Stimulated activated CD4-positive, alpha-beta T cell treated with anti-CD3 and anti-CD28 coated beads, Interleukin-4, amount 100 ng/mL, for 4 hours (primary cell): Measurements from ENCODE around the gene LRRC55.

Experiments
- DNase-seq, 2 experiments: peaks; one replicate each; pipeline ENCODE4 v3.0.0-alpha.2; 2020

LRRC55 gene, protein sequence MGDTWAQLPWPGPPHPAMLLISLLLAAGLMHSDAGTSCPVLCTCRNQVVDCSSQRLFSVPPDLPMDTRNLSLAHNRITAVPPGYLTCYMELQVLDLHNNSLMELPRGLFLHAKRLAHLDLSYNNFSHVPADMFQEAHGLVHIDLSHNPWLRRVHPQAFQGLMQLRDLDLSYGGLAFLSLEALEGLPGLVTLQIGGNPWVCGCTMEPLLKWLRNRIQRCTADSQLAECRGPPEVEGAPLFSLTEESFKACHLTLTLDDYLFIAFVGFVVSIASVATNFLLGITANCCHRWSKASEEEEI

DNA sequence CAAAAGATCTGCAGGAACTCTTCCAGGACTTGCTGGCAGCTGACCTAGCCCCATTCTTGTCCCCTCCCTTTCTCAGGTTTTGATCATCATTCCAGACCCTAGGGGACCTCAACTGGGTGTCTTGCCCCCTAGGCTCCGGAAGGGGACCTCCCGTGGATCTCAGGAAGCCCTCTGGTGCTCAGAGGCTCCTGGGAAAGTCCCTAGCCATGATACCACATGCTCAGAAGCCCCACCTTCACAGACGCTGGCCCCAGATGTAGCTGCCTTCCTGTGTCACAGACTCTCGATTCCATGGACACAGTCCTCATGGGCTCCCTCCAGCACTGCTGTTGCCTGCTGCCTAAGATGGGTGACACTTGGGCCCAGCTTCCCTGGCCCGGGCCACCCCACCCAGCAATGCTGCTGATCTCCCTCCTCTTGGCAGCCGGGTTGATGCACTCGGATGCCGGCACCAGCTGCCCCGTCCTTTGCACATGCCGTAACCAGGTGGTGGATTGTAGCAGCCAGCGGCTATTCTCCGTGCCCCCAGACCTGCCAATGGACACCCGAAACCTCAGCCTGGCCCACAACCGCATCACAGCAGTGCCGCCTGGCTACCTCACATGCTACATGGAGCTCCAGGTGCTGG is at the start of gene LRRC55:
LRRC55 (plus strand) TSS at position 276 of the 628 bp plus-strand sequence; CDS start at position 346, 70 bp downstream.
- no peak for DNase-seq

DNA sequence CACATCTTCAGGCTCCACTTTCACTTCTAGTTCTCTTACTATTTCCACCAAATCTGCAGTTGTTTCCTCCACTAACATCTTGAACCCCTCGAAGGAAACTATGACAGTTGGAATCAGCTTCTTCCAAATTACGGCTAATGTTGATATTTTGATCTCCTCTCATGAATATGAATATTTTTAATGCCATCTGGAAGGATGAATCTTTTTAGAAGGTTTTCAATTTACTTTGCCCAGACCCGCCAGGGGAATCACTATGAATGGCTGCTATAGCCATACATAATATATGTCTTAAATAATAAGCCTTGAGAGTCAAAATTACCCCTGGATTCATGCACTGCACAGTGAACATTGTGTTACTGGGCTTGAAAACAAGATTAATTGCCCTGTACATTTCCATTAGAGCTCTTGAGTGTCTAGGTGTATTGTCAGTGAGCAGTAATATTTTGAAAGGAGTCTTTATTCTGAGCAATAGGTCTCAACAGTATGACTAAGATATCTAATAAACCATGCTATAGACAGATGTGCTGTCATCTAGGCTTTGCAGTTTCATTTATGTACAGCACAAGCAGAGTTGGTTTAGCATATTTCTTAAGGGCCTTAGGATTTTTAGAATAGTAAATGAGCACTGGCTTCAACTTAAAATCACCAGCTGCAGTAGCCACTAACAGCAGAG is 48.3 kb upstream of the LRRC55 start:
- no peak for DNase-seq

DNA sequence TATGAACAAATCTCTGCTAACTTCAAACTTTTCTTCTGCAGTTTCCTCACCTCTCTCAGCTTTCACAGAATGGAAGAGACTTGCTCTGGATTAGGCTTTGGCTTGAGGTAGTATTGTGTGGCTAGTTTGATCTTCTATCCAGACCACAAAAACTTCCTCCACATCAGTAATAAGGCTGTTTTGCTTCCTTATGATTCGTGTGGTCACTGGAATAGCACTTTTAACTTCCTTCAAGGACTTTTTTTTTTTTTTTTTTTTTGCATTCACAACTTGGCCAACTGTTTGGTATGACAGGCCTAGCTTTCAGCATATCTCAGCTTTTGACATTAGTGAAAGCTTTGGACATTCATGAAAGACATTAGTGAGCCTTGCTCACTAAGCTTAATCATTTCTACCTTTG is 47.5 kb upstream of the LRRC55 start:
- no peak for DNase-seq

DNA sequence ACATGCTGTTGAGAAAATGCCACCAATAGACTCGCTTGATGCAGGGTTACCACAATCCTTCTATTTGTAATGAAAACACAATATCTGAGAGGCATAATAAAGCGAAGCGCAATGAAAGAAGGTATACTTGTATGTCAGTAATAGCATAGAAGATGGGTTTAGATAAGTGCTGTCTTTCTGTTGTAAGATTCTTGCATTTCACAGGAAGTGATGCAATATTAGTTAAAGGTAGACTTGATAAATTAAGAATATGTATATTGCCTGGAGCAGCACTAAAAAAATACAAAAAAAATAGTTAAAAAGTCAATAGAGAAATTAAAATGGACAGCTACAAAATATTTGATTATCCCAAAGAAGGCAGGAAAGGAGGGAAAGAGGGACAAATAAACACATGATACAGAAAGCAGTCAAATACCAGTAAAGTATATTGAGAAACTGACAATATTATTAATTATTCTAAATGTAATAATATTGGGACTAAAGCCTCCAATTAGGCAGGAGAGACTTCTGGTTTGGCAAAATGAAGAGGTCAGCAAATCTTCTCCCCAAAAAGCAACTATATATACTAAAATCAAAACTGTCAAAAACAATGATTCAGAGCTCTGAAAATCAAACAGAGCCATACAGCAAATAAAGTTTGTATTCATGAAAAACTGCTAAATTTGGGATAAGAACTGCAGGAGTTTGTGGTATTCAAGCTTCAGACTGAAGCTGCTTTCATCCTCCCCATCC is 46.6 kb upstream of the LRRC55 start:
- no peak for DNase-seq

DNA sequence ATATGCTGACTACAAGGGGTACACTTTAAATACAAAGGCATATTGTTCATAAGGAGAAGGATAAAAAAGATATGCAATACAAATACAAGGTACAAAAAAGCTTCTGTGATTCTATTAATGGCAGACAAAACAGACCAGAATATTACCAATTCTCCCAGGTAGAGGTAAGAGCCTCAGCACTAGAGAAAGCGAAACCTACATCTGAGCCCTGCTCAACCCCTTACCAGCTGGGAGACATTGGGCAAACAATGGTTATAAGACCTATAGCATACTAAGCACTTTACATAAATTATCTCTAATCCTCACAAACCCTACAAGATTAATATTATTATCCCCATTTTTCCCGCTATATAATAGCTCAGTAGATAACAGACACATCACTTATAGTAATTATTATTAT is 41.2 kb upstream of the LRRC55 start:
- DNase-seq = no peak

DNA sequence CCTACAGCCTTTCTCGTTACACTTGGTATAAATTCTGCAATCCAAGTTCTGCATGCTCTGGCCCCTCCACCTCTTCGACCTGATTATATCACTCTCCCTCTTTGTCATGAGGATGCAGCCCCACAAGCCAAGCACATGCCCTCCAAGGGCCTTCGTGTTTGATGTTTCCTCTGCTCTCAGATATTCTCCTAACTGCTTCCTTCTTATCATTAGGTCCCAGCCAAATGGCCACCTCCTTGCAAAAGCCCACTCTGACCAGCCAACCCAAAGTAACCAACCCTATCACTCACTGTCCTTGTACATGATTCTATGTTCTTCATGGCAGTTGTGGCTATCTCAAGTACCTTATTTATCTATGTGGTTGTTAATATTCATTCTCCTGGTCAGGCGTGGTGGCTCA is 38.3 kb upstream of the LRRC55 start:
- DNase-seq = no peak

DNA sequence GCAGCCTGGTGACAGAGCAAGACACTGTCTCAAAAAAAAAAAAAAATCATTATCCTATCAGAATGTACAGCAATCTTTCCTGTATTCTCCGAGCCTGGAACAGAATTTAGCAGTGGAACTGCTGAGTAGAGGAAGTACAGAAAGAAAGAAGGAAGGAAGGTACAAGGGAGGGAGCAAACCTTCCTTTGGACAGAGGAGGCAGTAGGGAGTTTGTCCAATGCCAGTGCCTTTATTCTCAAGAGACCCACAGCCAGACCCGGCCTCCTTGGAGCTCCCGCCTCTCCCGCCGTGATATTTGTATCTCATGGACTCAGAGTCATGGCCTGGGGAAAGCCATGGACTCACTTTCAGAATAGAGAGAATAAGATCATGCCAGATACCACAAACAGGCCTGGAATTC is 37.7 kb upstream of the LRRC55 start:
- no peak for DNase-seq

DNA sequence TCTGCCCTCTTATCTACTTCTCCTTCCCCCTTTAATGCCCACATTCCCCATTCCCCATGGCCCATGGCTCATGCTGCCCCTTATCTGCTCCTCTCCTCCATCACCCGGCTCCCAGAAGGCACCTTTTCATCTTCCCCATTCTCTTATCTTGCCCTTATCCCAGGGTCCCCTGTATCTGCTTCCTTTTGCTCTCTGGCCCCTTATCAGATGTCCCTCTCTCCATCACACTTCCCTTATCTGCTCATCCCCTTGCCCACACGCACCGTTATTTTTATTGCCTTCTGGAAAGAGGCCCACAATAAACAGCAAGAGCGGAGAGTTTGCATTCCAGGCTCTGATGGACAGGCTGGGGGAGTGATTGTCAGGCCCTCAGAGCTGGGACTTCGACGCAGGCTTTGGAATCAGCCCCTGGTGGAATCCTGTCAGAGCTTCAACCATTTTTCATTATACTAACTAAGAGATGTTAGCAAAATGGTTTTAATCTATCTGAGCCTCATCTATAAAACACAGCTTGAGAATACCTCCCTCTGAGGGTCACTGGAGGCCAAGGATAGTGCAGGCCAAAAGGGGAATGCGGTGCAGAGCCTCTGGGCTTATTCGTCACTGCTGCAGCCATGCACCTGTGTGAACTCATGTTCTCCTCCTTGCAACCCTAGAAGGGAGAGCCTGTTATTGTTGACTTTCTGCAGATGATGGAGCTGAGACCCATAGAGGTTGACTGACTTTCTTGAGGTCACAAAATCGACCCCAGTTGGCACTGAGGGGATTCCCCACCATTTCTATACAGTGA is 37.0 kb upstream of the LRRC55 start:
- DNase-seq = no peak

DNA sequence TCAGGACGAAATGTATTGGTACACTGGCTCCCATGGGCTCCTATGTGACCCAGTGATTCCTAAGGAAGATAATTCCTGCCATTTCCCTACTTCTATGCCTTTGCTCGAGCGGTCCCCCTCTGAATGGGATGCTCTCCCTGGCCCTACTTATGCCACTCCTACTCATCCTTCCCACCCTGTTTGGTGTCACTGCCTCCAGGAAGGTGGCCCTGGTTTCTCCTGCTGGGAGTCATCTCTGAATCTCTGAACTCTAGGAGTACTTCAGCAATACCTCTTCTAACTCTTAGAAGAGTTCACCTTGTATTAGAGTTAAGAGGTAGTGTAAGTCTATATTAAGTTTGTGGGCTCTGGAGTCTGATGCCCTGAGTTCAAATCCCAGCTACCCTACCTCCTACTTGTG is 35.5 kb upstream of the LRRC55 start:
- no peak for DNase-seq

DNA sequence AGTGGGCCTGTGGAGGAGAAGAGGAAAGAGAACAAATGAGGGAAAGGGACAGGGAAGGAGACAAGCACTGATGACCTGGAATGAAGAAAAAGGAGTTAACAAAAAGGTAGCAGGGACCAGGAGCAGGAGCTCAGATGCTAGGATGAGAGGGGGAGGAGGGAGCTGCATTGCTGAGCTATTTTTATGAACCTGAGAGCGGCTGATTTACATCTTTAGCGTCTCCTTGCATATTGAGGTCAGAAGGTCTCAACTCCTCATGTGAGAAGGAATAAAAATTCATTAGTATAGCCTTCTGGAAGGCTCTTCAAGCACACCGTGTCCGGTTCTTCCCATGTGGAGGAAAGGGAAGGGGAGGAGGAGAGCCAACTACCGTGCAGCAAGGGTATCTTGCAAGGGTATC is 33.1 kb upstream of the LRRC55 start:
- no peak for DNase-seq

DNA sequence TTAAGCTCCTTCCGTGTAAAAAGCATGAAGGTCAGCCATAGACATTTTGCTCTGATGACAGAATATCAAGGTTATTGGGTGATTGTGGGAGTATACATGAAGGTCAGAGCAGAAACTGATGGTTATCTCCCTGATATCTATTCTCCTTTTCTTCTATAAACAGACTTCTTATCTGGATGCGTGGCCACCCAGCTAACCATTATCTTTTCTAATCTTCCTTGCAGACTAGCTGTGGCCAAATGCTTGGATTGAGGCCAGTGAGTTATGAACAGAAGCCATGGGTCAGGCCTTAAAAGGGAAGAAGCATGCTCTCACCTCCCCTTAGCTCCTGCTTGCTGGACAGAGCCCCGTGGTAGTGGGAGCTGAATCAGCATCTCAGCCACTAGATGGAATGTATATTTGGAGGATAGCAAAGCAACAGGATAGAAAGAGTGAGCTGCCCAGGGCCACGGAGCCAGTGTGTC is 31.3 kb upstream of the LRRC55 start:
- no peak for DNase-seq

DNA sequence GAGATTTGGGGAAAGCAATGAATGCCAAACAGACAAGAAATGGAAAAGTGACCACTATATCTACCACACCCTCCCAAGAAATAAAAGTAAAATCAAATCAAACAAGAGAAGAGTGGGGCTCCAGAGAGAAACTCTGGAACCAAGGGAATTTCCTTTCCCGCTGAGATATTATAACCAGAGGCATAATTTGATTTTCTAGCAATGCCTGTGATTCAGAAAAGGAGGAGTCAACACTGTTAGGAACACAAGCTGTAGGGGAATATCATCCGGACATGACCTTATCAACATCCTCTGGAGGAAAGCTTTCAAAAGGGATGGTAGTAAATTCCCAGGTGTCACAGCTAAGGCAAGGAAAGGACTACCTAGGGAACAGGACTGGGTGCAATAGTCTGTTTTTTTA is 29.6 kb upstream of the LRRC55 start:
- DNase-seq = no peak

DNA sequence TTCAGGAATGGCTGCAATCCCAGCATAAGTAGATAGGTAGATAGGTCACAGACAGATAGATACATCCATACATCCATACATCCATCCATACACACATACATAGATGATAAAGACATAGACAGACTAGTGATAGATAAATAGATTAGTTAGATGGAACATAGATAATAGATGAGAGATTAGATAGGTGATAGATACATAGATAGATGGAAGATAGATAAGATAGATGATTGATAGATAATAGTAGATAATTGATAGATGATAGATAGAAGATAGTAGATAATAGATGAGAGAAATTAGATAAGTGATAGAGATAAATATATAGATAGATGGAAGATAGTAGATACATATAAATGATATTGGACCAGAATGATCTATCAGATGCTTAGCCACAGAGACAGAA is 28.3 kb upstream of the LRRC55 start:
- DNase-seq = no peak

DNA sequence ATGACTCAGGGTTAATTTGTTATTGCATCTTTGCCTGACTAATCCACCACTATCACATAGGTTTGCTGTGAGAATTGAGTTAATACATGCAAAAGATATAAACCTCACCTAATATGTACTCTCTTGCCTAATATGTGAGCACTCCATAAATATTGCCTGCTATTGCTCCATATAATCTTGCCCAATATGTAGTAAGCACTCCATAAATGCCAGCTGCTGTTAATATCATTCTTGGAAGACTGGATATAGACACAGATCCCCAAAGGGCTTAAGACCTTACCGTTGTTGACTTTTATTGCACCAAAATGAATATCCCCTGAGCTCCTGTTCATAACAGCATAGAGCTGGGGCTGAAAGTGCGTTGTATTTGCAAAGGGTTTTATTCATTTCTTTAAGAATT is 27.0 kb upstream of the LRRC55 start:
- DNase-seq = no peak

DNA sequence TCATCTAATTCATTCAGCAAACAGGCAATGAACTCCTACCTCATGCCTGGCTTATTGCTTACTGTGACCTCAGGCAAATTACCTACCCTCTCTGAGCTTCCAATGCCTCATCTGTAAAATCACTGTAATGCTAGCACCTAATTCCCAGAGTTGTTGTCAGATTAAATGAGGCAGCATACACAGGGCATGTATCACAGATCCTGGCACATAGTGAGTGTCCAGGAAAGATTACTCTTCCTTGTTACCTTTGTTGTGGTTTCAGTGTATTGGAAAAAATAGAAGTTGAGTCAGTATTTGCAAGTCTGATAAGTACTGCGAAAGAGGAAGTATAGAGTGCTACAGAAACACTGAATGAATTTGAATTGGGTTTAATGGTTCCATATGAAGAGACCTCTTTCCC is 26.4 kb upstream of the LRRC55 start:
- no peak for DNase-seq

DNA sequence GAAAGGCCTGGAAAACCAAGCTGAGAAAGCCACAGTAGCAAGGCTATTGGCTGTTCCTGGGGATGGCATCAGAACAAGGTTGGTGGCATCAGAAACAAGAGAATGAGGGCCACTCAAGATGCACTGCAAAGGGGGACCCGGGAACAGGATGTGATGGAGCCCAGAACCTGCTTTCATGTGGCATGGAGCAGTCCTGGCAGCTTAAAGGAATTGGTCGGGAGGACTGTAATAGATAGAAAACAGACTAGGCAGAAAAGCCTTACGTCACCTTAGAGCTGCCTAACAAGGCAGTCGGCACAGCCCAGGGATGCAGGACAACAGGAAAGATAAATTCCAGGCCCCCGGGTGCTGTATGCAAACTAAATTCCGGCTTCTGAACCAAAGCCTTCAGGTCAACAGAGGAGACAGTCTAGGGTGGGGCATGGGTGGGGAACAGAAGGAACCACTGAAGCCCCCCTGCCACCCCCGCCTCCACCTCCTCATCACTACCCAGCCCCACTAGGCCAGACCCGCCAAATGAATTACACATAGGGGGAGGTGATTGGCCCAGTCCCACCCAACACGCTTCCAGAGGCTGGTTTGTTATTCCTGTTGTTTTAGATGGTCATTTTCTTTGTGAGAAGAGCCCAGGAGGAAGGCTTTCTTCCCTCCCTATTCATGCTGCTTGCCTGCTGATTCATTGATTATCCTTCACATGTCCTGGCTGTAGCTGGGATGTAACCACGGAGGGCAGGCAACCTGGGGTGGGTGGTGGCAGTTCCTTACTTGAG is 25.7 kb upstream of the LRRC55 start:
- DNase-seq = no peak

DNA sequence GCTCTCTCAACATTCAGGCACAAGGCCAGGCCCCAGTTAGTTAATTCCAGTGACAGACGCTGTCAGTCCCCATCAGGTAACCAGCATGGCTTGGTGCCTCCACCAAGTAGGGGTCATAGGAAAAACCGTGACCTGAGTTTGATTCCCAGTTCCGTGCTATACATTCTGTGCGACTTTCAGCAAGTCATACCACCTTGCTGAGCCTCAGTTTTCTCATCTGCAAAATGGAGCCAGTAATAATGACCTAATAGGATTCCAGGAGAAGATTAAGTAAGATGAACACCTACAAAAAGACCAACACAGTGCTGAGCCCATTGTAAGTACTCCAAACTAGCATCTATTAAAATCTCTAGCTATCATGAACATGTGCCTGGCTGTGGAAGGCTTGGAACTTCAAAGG is 24.8 kb upstream of the LRRC55 start:
- DNase-seq = no peak

DNA sequence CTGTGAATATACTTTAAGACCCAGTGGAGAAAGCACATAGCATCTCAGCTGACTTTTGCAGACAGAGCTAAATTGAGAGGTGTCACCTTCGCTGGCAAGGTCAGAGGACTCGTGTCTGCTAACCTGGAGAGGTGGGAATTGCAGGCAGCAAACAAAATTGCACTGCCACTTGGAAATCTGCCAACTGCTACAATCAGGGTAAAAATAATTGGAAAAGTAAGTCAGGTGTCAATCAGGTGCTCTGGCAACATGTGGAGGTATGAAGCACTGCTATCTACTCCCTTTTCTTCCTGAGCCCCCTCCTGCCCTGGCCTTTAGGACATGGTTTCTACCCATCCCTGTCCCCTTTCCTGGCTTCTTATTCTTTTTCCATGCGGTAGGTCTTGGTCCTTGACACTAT is 24.1 kb upstream of the LRRC55 start:
- DNase-seq = no peak

DNA sequence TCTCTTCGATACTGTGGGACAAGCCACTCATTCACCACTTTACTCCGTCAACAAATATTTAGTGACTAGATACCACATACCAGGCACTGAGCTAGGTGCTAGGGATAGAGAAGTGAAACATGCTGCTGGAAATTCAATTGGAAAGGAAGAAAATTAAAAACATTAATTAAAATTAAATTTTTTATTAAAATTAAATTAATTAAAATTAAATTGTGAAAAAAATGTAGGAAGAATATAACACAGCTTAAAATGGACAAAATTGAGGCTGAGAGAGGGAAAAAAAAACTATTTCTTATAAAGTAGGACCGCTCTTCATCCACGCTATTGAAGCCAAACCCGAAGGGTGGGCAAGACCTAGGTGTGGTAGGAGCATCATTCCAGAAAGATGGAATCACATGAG is 23.6 kb upstream of the LRRC55 start:
- DNase-seq = no peak

DNA sequence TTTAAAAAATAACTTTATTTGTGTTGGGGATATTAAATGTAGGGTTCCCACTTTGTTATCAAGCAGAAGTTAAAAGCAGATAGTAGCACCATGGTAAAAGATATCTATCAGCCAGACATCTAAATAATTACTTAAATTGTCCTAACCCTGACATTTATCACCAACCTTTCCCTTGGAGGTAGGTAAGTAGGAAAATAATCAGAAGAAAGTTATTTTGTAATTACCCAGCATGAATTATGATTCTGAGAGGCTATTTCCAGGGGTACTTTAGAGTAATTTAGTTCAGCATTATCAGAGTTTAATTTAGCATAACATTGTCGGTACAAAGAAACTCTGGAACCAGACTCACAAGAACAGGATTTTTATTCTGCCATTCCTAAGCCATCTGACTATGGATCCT is 23.2 kb upstream of the LRRC55 start:
- no peak for DNase-seq

DNA sequence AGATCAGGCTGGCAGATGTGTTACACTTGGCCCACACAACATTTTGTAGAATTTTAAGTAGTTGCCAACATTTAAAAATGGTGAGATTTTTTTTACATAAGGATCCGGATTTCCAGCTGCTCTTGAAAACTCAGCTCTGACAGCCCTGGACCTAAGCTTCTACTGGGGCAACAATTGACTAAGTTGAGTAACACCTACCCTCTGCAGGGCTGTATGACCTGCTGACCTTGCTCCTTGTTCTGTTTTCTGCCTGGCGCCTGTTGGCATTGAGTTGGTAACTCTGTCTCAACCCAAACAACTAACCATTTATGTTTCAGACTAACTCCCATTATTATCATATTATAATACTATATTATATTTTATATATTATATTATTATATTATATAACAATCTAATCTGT is 21.1 kb upstream of the LRRC55 start:
- DNase-seq = no peak

DNA sequence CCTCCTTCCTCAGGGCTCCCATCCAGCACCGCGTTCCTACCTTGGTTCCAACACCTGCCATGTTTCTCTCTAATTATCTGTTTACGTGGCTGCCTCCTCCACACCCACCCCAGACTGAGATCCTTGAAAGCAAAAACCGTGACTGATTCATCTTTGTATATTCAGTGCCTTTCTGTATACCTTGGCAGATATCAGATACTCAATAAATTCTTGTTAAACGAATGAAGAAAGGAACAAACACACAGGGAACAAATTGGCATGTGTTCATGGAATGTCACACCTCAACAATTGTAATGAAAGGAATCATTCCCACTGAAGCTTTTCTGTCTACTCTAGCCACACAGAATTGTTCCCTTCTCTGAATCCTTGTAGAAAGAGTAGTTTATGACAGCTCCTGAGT is 20.4 kb upstream of the LRRC55 start:
- no peak for DNase-seq
